Right atrium auricular region (tissue), 2 donors: ENCODE measurements around the gene NECTIN2. TPM values are rescaled to one million over a fixed set of nuclear protein-coding genes. Genes with fewer than 3 reads are reported as not detected.
A peak's percentile ranks its signal among the peaks of the same experiment; 100 is the strongest.
"Not testable (repeated sequence)": the region's sequence is repeated elsewhere in the genome, so short reads cannot be mapped to it uniquely, and the experiment has no call there.

Experiments used
- DNase-seq: peaks from one replicate; pipeline ENCODE4 v3.0.0-alpha.2; 2019; ENCODE audit warnings: low spot score
- H3K27ac ChIP-seq, 2 donors: fragments of 200-600 bp; sonication (generic); 1 replicate in 1 of 2; 2 replicates in 1 of 2; pipeline ENCODE4 v1.5.1; 2016 to 2019
- H3K27me3 ChIP-seq, 2 donors: fragments of 200-600 bp; sonication (generic); one replicate each; pipeline versions ENCODE4 v1.5.1 to v1.6.0; 2017 to 2019
- H3K36me3 ChIP-seq: fragments of 200-600 bp; sonication (generic); one replicate; pipeline ENCODE4 v1.5.1; 2016
- H3K4me1 ChIP-seq, 2 donors: fragments of 200-600 bp; sonication (generic); one replicate each; pipeline versions ENCODE4 v1.5.1 to v1.6.0; 2017 to 2019
- H3K4me3 ChIP-seq, 2 donors: fragments of 200-600 bp; sonication (generic); 1 replicate in 1 of 2; 2 replicates in 1 of 2; pipeline ENCODE4 v1.5.1; 2017 to 2019; ENCODE audit warnings: mild to moderate bottlenecking in 1 of 2, moderate library complexity in 1 of 2
- H3K9me3 ChIP-seq, 2 donors: fragments of 200-600 bp; sonication (generic); one replicate each; pipeline ENCODE4 v1.5.1; 2019
- CTCF ChIP-seq, 2 donors: fragments of 200-600 bp; sonication (generic); IDR thresholded peaks; one replicate each; pipeline ENCODE4 v1.5.1; 2019; ENCODE audit warnings: antibody characterized with exemption in 2 of 2
- total RNA-seq, 2 donors: library from RNA; depleted of rRNA; stranded (reverse); fragments of >200 nt; gene quantifications; one replicate each; pipeline ENCODE4 v1.1.0, GENCODE V29; 2016

NECTIN2 gene
- total RNA-seq, 2 donors from 2014 or later: 65.1 to 95.7 TPM

GRCh38 chr19:44925114-44925891 lies 79.2 kb downstream of the NECTIN2 start:
- peak overlapping the region in 1 of 2 donors; percentile 9 for H3K27ac ChIP-seq
- H3K4me1 ChIP-seq: peaks cover 0 to 32% of the 10 kb centered on the region in 2 donors
- DNase-seq: peak; percentile 93
- H3K4me3 ChIP-seq: no peak overlapping the region
- H3K27me3 ChIP-seq: no peaks in the 10 kb centered on the region
- H3K9me3 ChIP-seq: no peaks in the 10 kb centered on the region
- TF ChIP-seq CTCF (IDR thresholded peaks at IDR 0.05): no peak
- H3K36me3 ChIP-seq: no peaks in the 10 kb centered on the region

GRCh38 chr19:44926245-44927077 lies 80.4 kb downstream of the NECTIN2 start:
- H3K4me1 ChIP-seq: peaks cover 0 to 32% of the 10 kb centered on the region in 2 donors
- H3K4me3 ChIP-seq: peak overlapping the region in 1 of 2 donors; percentile 17
- H3K36me3 ChIP-seq, H3K27ac ChIP-seq, H3K27me3 ChIP-seq, H3K9me3 ChIP-seq, DNase-seq: not testable (repeated sequence)

GRCh38 chr19:44927746-44928145 lies 81.6 kb downstream of the NECTIN2 start:
- peaks cover 0 to 32% of the 10 kb centered on the region in 2 donors for H3K4me1 ChIP-seq
- no peaks in the 10 kb centered on the region for H3K9me3 ChIP-seq
- no peaks in the 10 kb centered on the region for H3K27me3 ChIP-seq
- H3K36me3 ChIP-seq: no peaks in the 10 kb centered on the region
- no peak overlapping the region for H3K27ac ChIP-seq
- no peak for DNase-seq
- H3K4me3 ChIP-seq: no peak overlapping the region
- TF ChIP-seq CTCF (IDR thresholded peaks at IDR 0.05): no peak

- Histone ChIP-seq H3K4me1 (peaks cover 0 to 25% of the 10 kb centered on the region in 2 donors), H3K27ac (no peak overlapping the region), H3K36me3 (no peaks in the 10 kb centered on the region), H3K9me3 (no peaks in the 10 kb centered on the region), H3K27me3 (no peaks in the 10 kb centered on the region), H3K4me3 (no peak overlapping the region)
- no peak for DNase-seq
- no peak for TF ChIP-seq CTCF (IDR thresholded peaks at IDR 0.05)
Observed at GRCh38 chr19:44930088-44930487, 84.0 kb downstream of the NECTIN2 start.

- Histone ChIP-seq H3K4me3 (no peak overlapping the region), H3K4me1 (peaks cover 0 to 12% of the 10 kb centered on the region in 2 donors), H3K9me3 (no peaks in the 10 kb centered on the region), H3K27ac (no peak overlapping the region), H3K36me3 (no peaks in the 10 kb centered on the region), H3K27me3 (no peaks in the 10 kb centered on the region)
- no peak for DNase-seq
- TF ChIP-seq CTCF (IDR thresholded peaks at IDR 0.05): no peak
Observed at GRCh38 chr19:44931541-44931940, 85.4 kb downstream of the NECTIN2 start.

Other genes with a start within 250 kb of the NECTIN2 start
- not detected for gene IGSF23, start 232.7 kb upstream of the NECTIN2 start, total RNA-seq
- 100 to 1,000 TPM in 1 of 2 donors, 10 to 100 TPM in 1; 72.4 to 104 TPM for gene PVR, start 202.4 kb upstream of the NECTIN2 start, total RNA-seq
- gene CEACAM19, start 174.8 kb upstream of the NECTIN2 start, total RNA-seq: 1 to 10 TPM; 2.3 to 3.1 TPM
- gene CEACAM16, start 147.1 kb upstream of the NECTIN2 start, total RNA-seq: not detected
- gene BCL3, start 97.6 kb upstream of the NECTIN2 start, total RNA-seq: 10 to 100 TPM; 15.3 to 25.2 TPM
- not detected for gene CBLC, start 68.4 kb upstream of the NECTIN2 start, total RNA-seq
- 100 to 1,000 TPM in 1 of 2 donors, 10 to 100 TPM in 1; 82.1 to 102 TPM for gene BCAM, start 37.2 kb upstream of the NECTIN2 start, total RNA-seq
- gene TOMM40, start 45.0 kb downstream of the NECTIN2 start, total RNA-seq: 10 to 100 TPM; 33.7 to 39.0 TPM
- 100 to 1,000 TPM in 1 of 2 donors, 10 to 100 TPM in 1; 85.3 to 403 TPM for gene APOE, start 59.5 kb downstream of the NECTIN2 start, total RNA-seq
- 1 to 10 TPM; 3.6 to 6.5 TPM for gene APOC1, start 68.3 kb downstream of the NECTIN2 start, total RNA-seq
- not detected for gene APOC4, start 95.9 kb downstream of the NECTIN2 start, total RNA-seq
- gene APOC2, start 99.8 kb downstream of the NECTIN2 start, total RNA-seq: not detected
- gene CLPTM1, start 109.1 kb downstream of the NECTIN2 start, total RNA-seq: 10 to 100 TPM; 75.9 to 83.5 TPM
- gene RELB, start 155.2 kb downstream of the NECTIN2 start, total RNA-seq: 1 to 10 TPM; 1.3 to 3.1 TPM
- 10 to 100 TPM; 29.6 to 31.3 TPM for gene CLASRP, start 192.7 kb downstream of the NECTIN2 start, total RNA-seq
- gene ZNF296, start 230.2 kb downstream of the NECTIN2 start, total RNA-seq: under 1 TPM in 1 of 2 donors, not detected in 1; 0.43 TPM
- gene GEMIN7, start 233.0 kb downstream of the NECTIN2 start, total RNA-seq: 10 to 100 TPM; 11.3 to 20.0 TPM
- 10 to 100 TPM; 21.7 to 22.9 TPM for gene PPP1R37, start 246.9 kb downstream of the NECTIN2 start, total RNA-seq